ENCODE measurements around the gene PAFAH1B1.
A peak's percentile ranks its signal among the peaks of the same experiment; 100 is the strongest.
"Not testable (repeated sequence)": the region's sequence is repeated elsewhere in the genome, so short reads cannot be mapped to it uniquely, and the experiment has no call there.

The PAFAH1B1 gene

DNA sequence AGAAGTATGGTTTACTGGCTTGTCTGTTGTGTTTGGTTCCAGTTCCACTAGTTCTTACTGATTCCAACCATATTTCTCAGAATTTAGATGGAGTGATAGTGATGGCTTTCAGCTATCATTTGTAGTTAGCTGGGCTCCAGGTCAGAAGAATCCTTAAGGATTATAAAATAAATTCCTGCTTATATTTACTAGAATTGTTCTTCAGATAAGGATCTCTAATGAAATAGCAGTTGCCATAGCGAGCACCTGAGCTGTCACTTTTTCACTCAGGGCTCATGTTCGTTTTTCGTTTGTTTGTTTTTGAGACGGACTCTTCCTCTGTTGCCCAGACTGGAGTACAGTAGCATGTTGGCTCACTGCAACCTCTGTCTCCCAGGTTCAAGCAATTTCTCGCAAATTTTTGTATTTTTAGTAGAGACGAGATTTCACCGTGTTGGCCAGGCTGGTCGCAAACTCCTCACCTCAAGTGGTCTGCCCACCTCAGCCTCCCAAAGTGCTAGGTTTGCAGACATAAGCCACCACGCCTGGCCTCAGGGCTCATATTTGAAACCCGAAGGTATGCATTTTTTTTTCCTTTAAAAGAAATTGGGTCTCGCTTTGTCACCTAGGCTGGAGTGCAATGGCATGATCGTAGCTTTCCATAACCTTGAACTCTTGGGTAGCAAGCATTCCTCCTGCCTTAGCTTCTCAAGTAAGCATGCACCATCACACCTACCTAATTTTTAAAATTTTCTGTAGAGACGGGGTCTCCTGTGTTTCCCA lies 42.9 kb downstream of the PAFAH1B1 start:
- ATAC-seq: no peak

DNA sequence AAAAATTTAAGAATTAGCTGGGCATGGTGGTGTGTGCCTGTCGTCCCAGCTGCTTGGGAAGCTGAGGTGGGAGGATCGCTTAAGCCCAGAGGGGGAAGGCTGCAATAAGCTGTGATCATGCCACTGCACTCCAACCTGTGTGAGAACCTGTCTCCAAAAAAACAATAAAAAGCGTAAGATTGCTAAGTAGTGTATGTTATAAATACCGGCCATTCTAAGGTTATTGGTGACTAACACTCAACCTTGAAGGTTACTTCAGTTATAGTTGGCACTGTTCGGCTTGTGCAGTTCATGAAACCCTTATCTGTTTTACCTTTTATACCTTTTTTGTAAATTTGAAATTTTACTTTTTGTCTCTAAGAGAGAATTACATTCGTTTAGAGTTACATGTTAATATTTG lies 44.0 kb downstream of the PAFAH1B1 start:
- no peak for ATAC-seq

DNA sequence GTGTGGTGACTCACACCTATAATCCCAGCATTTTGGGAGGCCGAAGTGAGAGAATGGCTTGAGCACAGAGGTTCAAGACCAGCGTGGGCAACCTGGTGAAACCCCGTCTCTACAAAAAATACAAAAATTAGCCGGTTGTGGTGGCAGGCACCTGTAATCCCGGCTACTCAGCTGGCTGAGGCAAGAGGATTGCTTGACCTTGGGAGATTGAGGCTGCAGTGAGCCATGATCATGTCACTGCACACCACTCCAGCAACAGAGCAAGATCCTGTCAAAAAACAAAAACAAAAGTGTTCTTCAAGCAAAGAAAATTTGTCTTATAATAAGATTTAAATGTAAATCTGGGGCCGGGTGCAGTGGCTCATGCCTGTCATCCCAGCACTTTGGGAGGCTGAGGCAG lies 51.5 kb downstream of the PAFAH1B1 start:
- no peak for ATAC-seq

DNA sequence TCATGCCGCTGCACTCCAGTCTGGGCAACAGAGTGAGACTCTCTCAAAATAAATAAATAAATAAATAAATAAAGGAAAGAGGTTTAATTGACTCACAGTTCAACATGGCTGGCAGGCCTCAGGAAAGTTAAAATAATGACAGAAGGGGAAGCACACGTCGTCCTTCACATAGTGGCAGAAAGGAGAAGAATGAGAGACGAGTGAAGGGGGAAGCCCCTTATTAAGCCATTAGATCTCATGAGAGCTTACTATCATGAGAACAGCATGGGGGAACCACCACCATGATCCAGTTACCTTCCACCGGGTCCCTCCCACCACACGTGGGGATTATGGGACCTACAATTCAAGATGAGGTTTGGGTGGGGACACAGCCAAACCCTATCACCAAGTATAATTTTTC lies 54.5 kb downstream of the PAFAH1B1 start:
- ATAC-seq: no peak

DNA sequence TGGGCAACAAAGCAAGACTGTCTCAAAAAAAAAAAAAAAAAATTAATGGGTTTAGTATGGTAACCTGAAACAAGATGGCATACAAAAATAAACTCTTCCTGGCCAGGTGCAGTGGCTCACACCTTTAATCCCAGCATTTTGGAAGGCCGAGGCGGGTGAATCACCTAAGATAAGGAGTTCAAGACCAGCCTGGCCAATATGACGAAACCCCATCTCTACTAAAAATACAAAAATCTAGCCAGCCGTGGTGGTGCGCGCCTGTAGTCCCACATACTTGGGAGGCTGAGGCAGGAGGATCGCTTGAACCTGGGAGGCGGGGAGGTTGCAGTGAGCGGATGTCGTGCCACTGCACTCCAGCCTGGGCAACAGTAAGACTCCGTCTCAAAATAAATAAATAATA lies 55.7 kb downstream of the PAFAH1B1 start:
- ATAC-seq: no peak

DNA sequence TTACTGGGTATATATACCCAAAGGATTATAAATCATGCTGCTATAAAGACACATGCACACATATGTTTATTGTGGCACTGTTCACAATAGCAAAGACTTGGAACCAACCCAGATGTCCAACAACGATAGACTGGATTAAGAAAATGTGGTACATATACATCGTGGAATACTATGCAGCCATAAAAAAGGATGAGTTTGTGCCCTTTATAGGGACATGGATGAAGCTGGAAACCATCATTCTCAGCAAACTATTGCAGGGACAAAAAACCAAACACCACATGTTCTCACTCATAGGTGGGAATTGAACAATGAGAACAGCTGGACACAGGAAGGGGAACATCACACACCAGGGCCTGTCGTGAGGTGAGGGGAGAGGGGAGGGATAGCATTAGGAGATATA lies 59.5 kb downstream of the PAFAH1B1 start:
- ATAC-seq: not testable (repeated sequence)

DNA sequence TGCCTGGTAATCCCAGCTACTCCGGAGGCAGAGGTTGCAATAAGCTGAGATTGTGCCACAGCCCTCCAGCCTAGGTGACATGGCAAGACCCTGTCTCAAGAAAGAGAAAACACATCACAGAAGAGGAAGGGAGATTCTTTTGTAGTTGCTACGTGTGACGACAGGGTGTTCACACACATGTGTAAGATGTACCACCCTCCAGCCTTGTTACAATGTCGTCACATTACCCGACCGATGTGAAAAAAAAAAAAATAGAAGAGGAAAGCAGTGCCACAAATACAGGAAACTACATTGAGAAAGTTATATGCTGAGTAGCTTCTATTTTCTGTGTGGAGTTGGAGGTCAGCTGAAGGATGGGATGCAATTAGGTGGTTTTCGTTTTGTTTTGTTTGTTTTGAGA lies 62.1 kb downstream of the PAFAH1B1 start:
- ATAC-seq: no peak

DNA sequence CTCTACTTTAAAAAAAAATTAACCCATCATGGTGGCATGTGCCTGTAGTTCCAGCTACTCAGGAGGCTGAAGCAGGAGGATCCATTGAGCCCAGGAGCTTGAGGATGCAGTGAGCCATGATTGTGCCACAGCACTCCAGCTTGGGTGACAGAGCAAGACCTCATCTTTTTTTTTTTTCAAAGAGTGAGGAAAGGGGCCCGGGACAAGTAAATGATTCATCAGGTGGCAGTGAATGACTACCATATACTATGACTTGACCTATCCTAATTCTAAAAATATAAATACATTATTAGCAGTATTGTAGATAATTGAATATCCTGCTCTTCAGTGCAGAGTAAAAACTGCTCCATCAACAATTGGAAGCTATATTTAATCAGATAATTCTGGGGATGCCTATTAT lies 62.8 kb downstream of the PAFAH1B1 start:
- peak; percentile 60 to 65 for ATAC-seq

DNA sequence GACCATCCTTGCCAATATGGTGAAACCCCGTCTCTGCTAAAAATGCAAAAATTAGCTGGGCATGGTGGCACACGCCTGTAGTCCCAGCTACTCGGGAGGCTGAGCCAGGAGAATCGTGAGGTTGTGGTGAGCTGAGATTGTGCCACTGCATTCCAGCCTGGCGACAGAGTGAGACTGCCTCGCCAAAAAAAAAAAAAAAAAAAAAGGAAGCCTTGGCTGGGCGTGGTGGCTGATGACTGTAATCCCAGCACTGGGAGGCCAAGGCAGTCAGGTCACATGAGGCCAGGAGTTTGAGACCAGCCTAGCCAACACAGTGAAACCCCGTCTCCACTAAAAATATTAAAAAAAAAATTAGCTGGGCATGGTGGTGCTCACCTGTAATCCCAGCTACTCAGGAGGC lies 65.9 kb downstream of the PAFAH1B1 start:
- ATAC-seq: not testable (repeated sequence)

DNA sequence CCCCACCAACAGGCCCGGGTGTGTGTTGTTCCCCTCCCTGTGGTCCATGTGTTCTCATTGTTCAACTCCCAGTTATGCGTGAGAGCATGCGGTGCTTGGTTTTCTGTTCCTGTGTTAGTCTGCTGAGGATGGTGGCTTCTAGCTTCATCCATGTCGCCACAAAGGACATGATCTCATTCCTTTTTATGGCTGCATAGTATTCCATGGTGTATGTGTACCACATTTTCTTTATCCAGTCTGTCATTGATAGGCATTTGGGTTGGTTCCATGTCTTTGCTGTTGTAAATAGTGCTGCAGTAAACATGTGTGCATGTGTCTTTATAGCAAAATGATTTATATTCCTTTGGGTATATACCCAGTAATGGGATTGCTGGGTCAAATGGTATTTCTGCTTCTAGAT lies 67.0 kb downstream of the PAFAH1B1 start:
- ATAC-seq: not testable (repeated sequence)

DNA sequence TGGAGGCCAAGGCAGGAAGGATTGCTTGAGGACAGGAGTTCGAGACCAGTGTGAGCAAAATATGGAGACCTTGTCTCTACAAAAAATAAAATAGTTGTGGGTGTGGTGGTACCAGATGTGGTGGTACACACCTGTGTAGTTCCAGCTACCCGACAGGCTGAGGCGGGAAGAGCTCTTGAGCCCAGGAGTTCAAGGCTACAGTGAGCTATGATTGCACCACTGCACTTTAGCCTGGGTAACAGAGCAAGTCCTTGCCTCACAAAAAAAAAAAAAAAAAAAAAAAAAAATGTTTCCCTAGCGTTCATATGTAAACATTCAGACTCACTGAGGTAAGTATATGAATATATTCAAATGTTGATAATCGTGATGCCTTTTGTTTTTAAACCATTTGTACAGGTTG lies 78.6 kb downstream of the PAFAH1B1 start:
- ATAC-seq: no peak

DNA sequence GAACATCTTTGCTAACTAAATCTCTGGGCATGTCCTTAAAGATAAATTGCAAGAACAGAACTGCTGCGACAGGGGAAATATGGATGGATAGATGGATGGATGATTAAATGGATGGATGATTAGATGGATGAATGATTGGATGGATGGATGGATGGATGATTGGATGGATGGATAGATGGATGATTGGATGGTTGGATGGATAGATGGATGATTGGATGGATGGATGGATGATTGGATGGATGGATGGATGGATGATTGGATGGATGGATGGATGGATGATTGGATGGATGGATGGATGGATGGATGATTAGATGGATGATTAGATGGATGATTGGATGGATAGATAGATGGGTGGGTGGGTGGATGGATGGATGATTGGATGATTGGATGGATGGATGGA lies 85.8 kb downstream of the PAFAH1B1 start:
- ATAC-seq: not testable (repeated sequence)

DNA sequence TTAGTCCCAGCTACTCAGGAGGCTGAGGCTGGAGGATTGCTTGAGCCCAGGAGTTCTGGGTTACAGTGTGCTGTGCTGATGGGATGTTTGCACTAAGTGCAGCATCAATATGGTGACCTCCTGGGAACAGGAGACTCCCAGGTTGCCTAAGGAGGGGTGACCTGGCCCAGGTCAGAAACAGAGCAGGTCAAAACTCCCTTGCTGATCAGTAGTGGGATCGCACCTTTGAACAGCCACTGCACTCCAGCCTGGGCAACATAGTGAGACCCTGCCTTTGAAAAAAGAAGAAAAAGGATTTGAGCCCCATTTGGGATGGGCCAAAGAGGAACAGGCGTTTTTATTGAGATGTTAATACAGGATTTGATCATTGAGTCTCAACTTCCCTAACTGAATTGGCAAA lies 87.5 kb downstream of the PAFAH1B1 start:
- no peak for ATAC-seq

DNA sequence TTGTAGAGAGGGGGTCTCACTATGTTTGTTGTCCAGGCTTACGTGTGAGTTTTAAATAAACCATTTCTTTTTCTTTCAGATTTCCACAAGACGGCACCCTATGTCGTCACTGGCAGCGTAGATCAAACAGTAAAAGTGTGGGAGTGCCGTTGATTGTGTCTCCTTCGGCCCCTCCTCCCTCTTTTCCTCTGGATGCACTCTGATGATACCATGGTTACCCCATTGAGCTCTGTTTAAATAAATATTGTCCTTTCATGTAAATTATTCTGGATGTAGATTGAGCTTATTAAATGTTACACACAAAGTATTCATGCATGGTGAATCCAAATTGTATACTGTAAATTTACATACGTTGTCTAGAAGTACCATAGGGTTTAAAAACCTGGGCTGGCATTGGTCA lies 88.2 kb downstream of the PAFAH1B1 start:
- no peak for ATAC-seq

DNA sequence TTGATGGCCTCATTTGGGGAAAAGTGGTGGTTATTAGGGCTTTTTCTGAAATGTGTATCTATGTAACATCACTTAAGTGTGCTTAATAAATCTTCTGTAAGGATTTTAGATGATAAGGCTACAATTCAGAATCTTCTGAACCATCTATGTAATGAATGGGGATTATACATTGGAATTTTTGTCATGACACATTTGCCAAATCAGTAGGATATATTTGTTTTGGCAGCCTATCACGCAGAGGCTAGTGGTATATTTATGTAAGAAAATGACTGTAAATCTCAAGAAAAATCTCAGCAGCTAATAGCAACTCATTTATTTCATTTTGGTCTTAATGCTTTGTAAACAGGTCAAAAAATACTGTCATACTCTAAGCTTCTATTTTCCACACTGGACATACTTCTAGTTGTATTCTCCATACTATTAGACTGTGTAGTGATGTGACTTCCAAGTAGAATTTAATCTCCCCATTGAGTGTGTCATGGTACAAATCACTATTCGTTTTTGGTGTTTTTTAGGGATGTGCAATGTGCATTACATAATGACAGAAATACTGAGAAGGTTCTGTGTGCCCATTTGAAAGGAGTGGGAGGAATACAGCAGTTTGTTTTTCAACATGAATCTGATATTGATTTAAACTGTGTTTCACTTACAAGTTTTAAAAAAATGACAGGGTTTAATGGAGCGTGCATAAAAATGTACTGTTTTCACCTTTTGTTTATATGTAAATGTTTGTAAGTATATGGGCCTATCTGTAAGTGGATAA lies 88.9 kb downstream of the PAFAH1B1 start:
- ATAC-seq: no peak

DNA sequence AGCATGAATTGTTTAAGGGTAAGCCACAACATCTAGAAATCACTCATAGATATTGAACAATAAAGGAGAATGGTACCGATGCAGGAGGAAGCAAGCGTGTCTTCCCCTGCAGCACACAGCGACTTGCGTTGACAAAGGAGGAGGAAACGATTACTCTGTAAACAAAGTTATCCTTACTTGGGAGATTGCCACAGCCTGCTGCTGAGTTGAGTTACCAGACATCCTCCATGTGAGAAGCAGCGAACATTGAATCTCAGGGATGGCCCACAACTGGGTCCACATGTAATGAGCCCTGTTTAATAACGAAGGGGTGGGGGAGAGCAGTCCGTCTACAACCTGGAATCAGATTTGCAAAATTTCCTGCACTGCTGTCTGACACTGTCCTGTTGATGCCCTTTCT lies 90.5 kb downstream of the PAFAH1B1 start:
- no peak for ATAC-seq

DNA sequence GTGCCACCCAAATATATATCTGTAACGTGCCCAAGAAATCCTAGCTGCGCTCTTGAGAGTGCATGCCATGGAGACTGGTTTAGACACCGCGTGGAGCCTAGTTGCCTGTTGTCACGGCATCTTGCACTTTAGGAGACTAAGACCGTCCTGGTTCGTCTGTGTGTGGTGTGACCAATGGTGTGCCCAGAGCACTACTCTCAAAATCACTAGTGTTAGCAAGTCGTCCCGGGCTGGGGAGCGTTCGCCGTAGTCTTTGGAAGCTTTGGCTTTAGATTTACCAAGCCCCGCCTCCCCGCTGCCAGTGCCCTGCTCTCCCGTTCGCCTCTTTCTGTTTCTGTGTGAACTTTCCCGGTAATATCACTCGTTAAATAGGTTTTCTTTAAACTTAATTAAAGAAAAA lies 91.1 kb downstream of the PAFAH1B1 start:
- ATAC-seq: no peak

DNA sequence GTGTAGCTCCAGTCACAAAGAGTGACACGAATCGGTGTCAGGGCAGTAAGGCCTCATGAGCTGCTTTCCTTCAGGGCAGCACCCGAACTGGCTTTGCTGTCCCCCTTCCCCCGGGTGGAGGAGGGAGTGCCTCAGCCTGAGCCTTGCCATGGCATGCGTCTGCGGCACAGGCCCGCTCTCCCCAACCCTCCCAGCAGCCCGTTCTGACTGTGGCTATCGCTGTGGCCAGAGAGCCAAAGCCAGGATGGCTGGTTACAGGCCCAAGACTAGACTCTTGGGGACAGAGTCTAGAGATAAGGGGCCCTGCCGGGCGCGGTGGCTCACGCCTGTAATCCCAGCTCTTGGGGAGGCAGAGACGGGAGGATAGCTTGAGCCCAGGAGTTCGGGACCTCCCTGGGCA lies 92.2 kb downstream of the PAFAH1B1 start:
- ATAC-seq: no peak

DNA sequence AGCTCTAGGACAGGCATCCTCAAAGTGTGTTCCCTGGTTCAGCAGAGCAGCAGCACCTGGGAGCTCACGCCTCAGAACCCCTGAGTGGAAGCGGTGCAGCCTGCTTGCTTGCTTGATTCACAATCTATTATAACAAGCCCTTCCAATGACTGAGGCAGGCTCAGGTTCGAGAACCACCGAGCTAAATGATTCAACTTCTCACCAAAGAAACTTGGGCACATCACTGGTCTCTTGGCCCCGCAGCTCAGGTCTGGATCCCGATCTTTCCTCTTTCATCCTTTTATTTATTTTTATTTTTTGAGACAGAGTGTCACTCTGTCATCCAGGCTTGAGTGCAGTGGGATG lies 93.6 kb downstream of the PAFAH1B1 start:
- peak; percentile 11 to 15 for ATAC-seq

DNA sequence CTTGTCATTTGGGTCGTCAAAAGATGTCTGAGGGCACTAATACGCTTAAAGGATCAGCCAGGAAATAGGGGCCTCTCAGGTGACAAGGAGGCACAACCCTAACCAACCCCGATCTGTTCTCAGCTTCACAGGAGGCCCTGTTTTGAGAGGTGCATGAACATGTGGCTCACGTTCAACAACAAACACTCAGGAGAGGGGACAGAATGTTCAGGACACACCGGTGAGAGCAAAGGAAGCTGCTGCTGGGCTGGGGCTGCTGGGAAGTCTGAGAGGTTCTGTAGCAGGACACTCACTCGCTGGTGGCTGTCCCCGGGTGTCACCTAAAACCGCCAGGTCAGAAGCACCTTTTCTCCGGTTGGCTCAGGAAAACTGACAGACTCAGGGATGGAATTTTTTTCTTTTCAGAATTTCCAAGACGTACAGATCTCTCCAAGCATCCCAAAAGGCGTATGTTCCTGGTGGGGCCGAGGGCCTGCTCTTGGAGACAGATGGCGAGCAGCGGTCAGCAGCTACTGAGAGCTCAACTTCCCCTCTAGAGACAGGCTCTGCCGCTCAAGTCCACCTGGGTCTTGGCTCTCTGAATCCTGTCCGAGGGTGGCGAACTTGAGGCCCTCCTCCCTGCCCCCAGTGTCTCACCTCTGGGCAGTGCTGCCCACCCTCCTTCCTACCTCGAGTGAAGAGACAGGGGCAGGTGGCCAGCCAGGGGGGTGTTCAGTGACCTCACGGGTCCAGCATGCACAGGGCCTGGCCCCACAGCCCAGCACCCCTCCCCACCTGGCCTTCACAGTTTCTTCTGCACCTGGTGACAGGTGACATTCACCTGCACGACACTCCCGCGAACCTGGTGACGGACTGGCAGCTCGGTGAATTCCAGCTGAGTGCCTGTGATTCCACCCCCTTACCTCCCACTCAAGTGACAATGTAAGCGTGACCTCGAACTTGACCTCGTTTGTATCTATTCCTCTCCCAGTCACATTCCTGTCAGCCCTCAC lies 95.2 kb downstream of the PAFAH1B1 start:
- ATAC-seq: no peak

DNA sequence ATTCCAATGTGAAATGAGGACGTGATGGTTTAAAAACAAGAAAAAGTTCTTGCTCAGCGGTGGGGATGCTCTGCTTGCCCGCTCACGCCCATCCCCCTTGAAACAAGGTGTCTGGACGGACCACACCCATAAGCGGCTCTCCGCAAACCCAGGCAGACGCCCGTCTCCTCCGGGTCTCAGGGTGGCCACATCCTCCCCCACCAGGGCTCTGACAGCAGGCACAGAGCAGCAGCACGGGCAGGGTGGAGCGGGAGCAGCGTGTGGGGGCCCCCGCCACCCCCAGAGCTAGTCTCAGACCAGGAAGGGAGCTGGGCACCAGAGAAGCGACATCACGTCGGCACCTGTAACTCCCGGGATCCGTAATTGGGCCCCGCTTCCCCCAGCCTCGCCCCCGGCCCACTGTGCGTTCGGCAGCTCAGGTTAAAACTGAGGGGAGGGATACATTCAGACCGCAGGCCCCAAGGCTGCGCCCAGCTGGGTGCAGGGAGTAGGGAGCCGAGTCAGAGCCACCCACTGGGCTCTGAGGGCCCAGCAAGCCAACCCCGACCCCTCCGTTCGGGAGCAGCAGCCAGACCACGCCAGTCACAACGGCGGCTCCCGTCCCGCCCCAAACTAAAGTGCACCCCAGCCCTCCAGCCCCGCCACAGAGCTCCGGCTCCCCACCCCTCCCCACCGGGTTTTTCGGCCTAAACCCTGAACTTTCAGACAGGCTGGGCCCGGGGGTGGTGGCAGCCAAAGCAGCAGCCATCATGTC lies 96.1 kb downstream of the PAFAH1B1 start:
- ATAC-seq: no peak
